Panc1 (cell line): ENCODE data around the gene MON1B. TPM values are rescaled to one million over a fixed set of nuclear protein-coding genes. Genes with fewer than 3 reads are reported as not detected.

ENCODE experiments used
- ATAC-seq: fragments of 200-7000 bp; cut with Tn5 transposase; 2 replicates; pipeline ENCODE4 v1.9.1; 2020; ENCODE audit warnings: mild to moderate bottlenecking, moderate library complexity
- BruUV-seq: library from RNA; stranded (reverse); fragments of 400-500 nt; replicated peaks from 2 replicates; lab custom pipeline; 2021; lab: Mats Ljungman, UMichigan
- CTCF ChIA-PET: fragments of 300-600 bp; sonication (Branson Sonifier 250); formaldehyde crosslinking; loops from one replicate; lab custom pipeline; 2022; ENCODE audit warnings: antibody characterized with exemption; lab: Charles Lee
- POLR2A ChIA-PET: fragments of 300-600 bp; sonication (Branson Sonifier 250); formaldehyde crosslinking; loops from one replicate; lab custom pipeline; 2022; ENCODE audit warnings: antibody characterized with exemption; lab: Charles Lee
- DNase-seq: peaks from one replicate; pipeline ENCODE4 v3.0.0-alpha.2; 2010; ENCODE audit warnings: low read depth, low spot score
- H3K27ac ChIP-seq: 2 replicates; pipeline ENCODE4 v1.5.1; 2011; ENCODE audit warnings: mild to moderate bottlenecking, low read length, inconsistent platforms
- H3K27me3 ChIP-seq: fragments of 200-500 bp; sonication (Bioruptor generic); 2 replicates; pipeline ENCODE4 v1.6.0; 2014; ENCODE audit warnings: low read length, inconsistent platforms; ENCODE audit not compliant: control insufficient read depth, insufficient read depth
- H3K36me3 ChIP-seq: fragments of 200-500 bp; sonication (Bioruptor generic); 2 replicates; pipeline ENCODE4 v1.5.1; 2014; ENCODE audit warnings: inconsistent platforms, mild to moderate bottlenecking, low read length, moderate library complexity; ENCODE audit not compliant: control insufficient read depth, insufficient read depth
- H3K4me1 ChIP-seq: 2 replicates; pipeline ENCODE4 v1.5.1; 2011; ENCODE audit warnings: inconsistent platforms, mild to moderate bottlenecking, low read length, moderate library complexity; ENCODE audit not compliant: control insufficient read depth, insufficient read depth
- H3K4me3 ChIP-seq, 2 experiments: 2 replicates each; pipeline ENCODE4 v1.5.1; 2011 to 2012; ENCODE audit warnings: low read depth in 2 of 2, low read length in 2 of 2, mild to moderate bottlenecking in 2 of 2, inconsistent platforms in 1 of 2, moderate library complexity in 1 of 2
- H3K9me3 ChIP-seq: fragments of 200-500 bp; sonication (Bioruptor generic); 2 replicates; pipeline ENCODE4 v1.5.1; 2014; ENCODE audit warnings: low read depth, mild to moderate bottlenecking, inconsistent platforms, low read length, moderate library complexity; ENCODE audit not compliant: control insufficient read depth, insufficient read depth
- POLR2AphosphoS5 ChIP-seq: IDR thresholded peaks from 2 replicates; pipeline ENCODE4 v1.6.1; 2012; ENCODE audit warnings: mild to moderate bottlenecking, low read depth, low read length, moderate library complexity
- REST ChIP-seq, 2 experiments: IDR thresholded peaks; 2 replicates each; pipeline ENCODE4 v1.6.1; 2011 to 2012; ENCODE audit warnings: low read depth in 2 of 2, control low read depth in 1 of 2, low read length in 1 of 2, mild to moderate bottlenecking in 1 of 2, moderate library complexity in 1 of 2; ENCODE audit not compliant: insufficient read depth in 1 of 2
- SIN3A ChIP-seq: IDR thresholded peaks from 2 replicates; pipeline ENCODE4 v1.6.1; 2012; ENCODE audit warnings: low read depth, mild to moderate bottlenecking, low read length, moderate library complexity, borderline replicate concordance; ENCODE audit not compliant: insufficient read depth
- TCF7L2 ChIP-seq: IDR thresholded peaks from 2 replicates; pipeline ENCODE4 v1.6.1; 2011; ENCODE audit warnings: mild to moderate bottlenecking, low read depth, low read length, inconsistent platforms
- in situ Hi-C: cut with HindIII; loops from 2 replicates; pipeline ENCODE4 v1.10.0; 2016; ENCODE audit warnings: low sequenced_read_pairs, low pct_unique_long_range_greater_than_20kb
- intact Hi-C: fragments of 100-400 bp; cut with micrococcal nuclease; formaldehyde crosslinking; loops from one replicate; pipeline ENCODE4 v1.10.0; 2022; ENCODE audit not compliant: unreplicated experiment
- total RNA-seq: library from RNA; stranded (reverse); gene quantifications from one replicate; pipeline ENCODE4 v1.2.1, GENCODE V29; 2021; ENCODE audit not compliant: unreplicated experiment
- TF ChIP-seq, protein P1 (sequence below): fragments of 450-650 bp; IDR thresholded peaks from 2 replicates; pipeline ENCODE4 v1.5.1; 2017; ENCODE audit warnings: mild to moderate bottlenecking

The MON1B gene
- total RNA-seq, 1 experiment from 2014 or later, result 62.9 TPM

DNA sequence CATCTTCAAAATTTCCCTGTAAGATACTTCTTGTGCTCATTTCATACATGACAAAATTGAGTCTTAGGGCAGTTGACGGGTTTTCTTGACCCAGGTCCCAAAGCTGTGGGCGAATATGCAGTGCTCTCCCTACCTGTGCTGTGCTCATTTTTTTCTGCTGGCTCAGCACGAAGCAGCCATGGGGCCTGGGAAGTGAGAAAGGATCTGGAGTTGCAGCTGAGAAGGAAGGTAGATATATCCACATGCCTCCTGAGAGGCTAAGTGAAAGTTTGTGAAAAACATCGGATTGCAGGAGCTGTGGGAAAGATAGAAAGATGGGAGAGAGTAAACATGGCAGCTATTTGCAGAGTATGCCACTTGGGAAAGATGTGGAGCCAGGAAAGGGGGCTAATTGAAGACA is 42.9 kb upstream of the MON1B start:
- H3K4me3 ChIP-seq, result no peak overlapping the region
- ChIA-PET CTCF (no interaction called here), POLR2A (no interaction called here)
- in situ Hi-C loops (no loop called here), intact Hi-C loops (no loop called here)
- DNase-seq (no peak), ATAC-seq (no peak)
- no peaks in the 10 kb centered on the region for H3K27me3 ChIP-seq
- no peaks in the 10 kb centered on the region for H3K4me1 ChIP-seq
- no peak for TF ChIP-seq POLR2AphosphoS5
- no peak for TF ChIP-seq TCF7L2
- TF ChIP-seq SIN3A, result no peak
- TF ChIP-seq REST (IDR thresholded peaks at IDR 0.05; ENCODE audit: insufficient read depth in 1 of 2, low read depth in 2 of 2, low read length in 1 of 2), result no peak
- TF ChIP-seq, protein P1, sequence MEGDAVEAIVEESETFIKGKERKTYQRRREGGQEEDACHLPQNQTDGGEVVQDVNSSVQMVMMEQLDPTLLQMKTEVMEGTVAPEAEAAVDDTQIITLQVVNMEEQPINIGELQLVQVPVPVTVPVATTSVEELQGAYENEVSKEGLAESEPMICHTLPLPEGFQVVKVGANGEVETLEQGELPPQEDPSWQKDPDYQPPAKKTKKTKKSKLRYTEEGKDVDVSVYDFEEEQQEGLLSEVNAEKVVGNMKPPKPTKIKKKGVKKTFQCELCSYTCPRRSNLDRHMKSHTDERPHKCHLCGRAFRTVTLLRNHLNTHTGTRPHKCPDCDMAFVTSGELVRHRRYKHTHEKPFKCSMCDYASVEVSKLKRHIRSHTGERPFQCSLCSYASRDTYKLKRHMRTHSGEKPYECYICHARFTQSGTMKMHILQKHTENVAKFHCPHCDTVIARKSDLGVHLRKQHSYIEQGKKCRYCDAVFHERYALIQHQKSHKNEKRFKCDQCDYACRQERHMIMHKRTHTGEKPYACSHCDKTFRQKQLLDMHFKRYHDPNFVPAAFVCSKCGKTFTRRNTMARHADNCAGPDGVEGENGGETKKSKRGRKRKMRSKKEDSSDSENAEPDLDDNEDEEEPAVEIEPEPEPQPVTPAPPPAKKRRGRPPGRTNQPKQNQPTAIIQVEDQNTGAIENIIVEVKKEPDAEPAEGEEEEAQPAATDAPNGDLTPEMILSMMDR, result no peak
- H3K9me3 ChIP-seq, result no peaks in the 10 kb centered on the region
- BruUV-seq, result no TSS peak
- no peaks in the 10 kb centered on the region for H3K36me3 ChIP-seq
- H3K27ac ChIP-seq, result no peak overlapping the region

GRCh38 chr16:77157346-77158058 is 33.5 kb upstream of the MON1B start:
- DNase-seq, result no peak
- in situ Hi-C loops (no loop called here), intact Hi-C loops (no loop called here)
- no peaks in the 10 kb centered on the region for H3K36me3 ChIP-seq
- H3K27me3 ChIP-seq, result peaks cover 6% of the 10 kb centered on the region
- ATAC-seq, result no peak
- H3K27ac ChIP-seq, result no peak overlapping the region
- H3K4me3 ChIP-seq, result no peak overlapping the region
- BruUV-seq, result no TSS peak
- CTCF ChIA-PET, result no interaction called here
- POLR2A ChIA-PET, result no interaction called here
- H3K4me1 ChIP-seq, result no peaks in the 10 kb centered on the region
- no peaks in the 10 kb centered on the region for H3K9me3 ChIP-seq
- TF ChIP-seq REST (IDR thresholded peaks at IDR 0.05; ENCODE audit: insufficient read depth in 1 of 2, low read depth in 2 of 2, low read length in 1 of 2) (no peak), SIN3A (no peak), TCF7L2 (no peak), POLR2AphosphoS5 (no peak)
- TF ChIP-seq, protein P1, result no peak
